Kidney epithelial cell (primary cell): ENCODE results near the gene CIT. TPM values are rescaled to one million over a fixed set of nuclear protein-coding genes. Genes with fewer than 3 reads are reported as not detected.

Experiments
- DNase-seq: peaks from one replicate; pipeline ENCODE4 v3.0.0-alpha.2; 2010; ENCODE audit warnings: low read depth
- H3K27me3 ChIP-seq: 2 replicates; pipeline ENCODE4 v1.6.0; 2011; ENCODE audit warnings: low read length; ENCODE audit not compliant: control insufficient read depth, insufficient read depth
- H3K36me3 ChIP-seq: 2 replicates; pipeline ENCODE4 v1.5.1; 2011; ENCODE audit warnings: low read length; ENCODE audit not compliant: control insufficient read depth, insufficient read depth
- H3K4me3 ChIP-seq: 2 replicates; pipeline ENCODE4 v1.5.1; 2011; ENCODE audit warnings: low read depth, mild to moderate bottlenecking, control low read depth, low read length
- total RNA-seq: library from RNA; depleted of rRNA; stranded (reverse); fragments of >200 nt; gene quantifications from 2 replicates; pipeline ENCODE4 v1.2.3, GENCODE V29; 2015
- TF ChIP-seq, protein P1 (sequence below): IDR thresholded peaks from 2 replicates; pipeline ENCODE4 v1.5.1; 2011; ENCODE audit warnings: mild to moderate bottlenecking, moderate library complexity, low read length, control low read depth, inconsistent platforms; ENCODE audit not compliant: insufficient read depth, poor library complexity, severe bottlenecking

Gene CIT
- total RNA-seq, 1 donor from 2014 or later, result 4.3 TPM

- H3K36me3 ChIP-seq, result no peaks in the 10 kb centered on the region
- H3K27me3 ChIP-seq, result no peaks in the 10 kb centered on the region
- no peak overlapping the region for H3K4me3 ChIP-seq
- DNase-seq, result no peak
- TF ChIP-seq, protein P1, sequence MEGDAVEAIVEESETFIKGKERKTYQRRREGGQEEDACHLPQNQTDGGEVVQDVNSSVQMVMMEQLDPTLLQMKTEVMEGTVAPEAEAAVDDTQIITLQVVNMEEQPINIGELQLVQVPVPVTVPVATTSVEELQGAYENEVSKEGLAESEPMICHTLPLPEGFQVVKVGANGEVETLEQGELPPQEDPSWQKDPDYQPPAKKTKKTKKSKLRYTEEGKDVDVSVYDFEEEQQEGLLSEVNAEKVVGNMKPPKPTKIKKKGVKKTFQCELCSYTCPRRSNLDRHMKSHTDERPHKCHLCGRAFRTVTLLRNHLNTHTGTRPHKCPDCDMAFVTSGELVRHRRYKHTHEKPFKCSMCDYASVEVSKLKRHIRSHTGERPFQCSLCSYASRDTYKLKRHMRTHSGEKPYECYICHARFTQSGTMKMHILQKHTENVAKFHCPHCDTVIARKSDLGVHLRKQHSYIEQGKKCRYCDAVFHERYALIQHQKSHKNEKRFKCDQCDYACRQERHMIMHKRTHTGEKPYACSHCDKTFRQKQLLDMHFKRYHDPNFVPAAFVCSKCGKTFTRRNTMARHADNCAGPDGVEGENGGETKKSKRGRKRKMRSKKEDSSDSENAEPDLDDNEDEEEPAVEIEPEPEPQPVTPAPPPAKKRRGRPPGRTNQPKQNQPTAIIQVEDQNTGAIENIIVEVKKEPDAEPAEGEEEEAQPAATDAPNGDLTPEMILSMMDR, result no peak
These were observed 156.8 kb downstream of the CIT start for GRCh38 chr12:119720349-119720748.

GRCh38 chr12:119718141-119718540, 159.0 kb downstream of the CIT start:
- TF ChIP-seq, protein P1, result no peak
- no peak for DNase-seq
- H3K27me3 ChIP-seq, result no peaks in the 10 kb centered on the region
- no peak overlapping the region for H3K4me3 ChIP-seq
- H3K36me3 ChIP-seq, result no peaks in the 10 kb centered on the region

GRCh38 chr12:119715268-119715620, 161.9 kb downstream of the CIT start:
- TF ChIP-seq, protein P1, result no peak
- Histone ChIP-seq H3K36me3 (peaks cover 1% of the 10 kb centered on the region), H3K27me3 (no peaks in the 10 kb centered on the region), H3K4me3 (no peak overlapping the region)
- DNase-seq, result no peak

DNA sequence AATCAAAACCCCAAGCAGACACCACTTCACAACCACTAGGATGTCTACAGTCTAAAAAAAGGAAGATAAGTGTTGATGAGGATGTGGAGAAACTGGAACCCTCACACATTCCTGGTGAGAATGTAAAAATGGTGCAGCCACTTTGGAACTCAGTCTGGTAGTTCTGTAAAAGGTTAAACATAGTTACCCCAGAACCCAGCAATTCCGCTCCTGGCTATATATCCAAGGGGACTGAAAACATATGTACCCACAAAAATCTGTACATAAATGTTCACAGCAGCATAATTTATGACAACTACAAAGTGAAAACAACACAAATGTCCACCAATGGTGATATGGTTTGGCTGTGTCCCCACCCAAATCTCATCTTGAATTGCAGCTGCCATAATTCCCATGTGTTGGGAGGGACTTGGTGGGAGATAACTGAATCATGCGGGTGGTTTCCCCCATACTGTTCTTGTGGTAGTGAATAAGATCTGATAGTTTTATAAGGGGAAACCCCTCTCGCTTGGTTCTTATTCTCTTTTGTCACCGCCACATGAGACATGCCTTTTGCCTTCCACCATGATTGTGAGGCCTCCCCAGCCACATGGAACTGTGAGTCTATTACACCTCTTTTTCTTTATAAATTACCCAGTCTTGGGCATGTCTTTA, 162.4 kb downstream of the CIT start:
- Histone ChIP-seq H3K36me3 (peaks cover 3% of the 10 kb centered on the region), H3K27me3 (no peaks in the 10 kb centered on the region), H3K4me3 (no peak overlapping the region)
- no peak for DNase-seq
- TF ChIP-seq, protein P1, result no peak

DNA sequence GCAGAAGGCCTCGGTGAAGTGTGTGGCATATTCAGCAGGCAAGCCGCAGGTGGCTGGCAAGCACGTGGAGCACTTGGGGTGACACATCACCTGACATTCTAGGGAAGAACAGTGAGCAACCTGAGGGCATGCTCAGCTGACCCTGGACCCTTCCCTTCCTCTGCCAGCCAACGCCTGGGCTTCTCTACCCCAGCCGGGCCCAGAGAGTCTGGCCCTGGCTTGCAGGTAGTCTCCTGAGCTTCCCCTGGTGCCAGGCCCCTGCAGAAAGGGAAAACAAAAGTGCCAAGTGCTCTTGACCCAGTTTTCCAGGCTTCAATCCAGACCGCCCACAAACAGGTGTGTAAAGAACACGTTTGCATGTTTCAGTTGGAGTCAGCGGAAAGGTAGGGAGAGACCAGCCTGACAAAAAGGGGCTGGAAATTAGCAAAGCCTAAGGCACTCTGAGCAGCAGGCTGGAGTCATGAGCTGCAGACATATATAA, 163.5 kb downstream of the CIT start:
- peaks cover 4% of the 10 kb centered on the region for H3K36me3 ChIP-seq
- H3K27me3 ChIP-seq, result no peaks in the 10 kb centered on the region
- no peak overlapping the region for H3K4me3 ChIP-seq
- no peak for DNase-seq
- TF ChIP-seq, protein P1, result no peak

GRCh38 chr12:119712721-119713120, 164.4 kb downstream of the CIT start:
- Histone ChIP-seq H3K27me3 (no peaks in the 10 kb centered on the region), H3K4me3 (no peak overlapping the region), H3K36me3 (peaks cover 4% of the 10 kb centered on the region)
- no peak for DNase-seq
- TF ChIP-seq, protein P1, result no peak
